ENCODE measurements around the gene IRS4. TPM values are rescaled to one million over a fixed set of nuclear protein-coding genes. Genes with fewer than 3 reads are reported as not detected.

Gene IRS4
- total RNA-seq, 4 donors from 2014 or later, result 0.11 to 2.5 TPM; not detected in 2

DNA sequence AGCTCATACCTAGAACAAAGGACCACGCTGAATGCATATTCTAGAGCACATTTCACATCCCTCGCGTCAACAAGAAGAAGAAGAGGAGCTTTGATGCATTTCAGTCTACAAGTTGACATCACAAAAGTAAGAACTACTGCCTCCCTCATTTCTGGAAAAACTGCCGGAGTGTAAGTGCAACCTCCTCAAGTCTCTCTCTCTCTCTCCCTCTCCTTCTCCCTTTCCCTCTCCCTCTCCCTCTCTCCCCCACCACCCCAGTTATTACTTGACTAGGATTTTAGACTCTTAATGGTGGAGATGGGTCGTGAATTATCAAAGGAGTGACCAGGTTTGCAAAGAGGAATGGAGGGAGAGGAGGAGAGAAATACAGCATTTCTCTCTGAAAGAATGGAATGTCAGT is 1.4 kb upstream of the IRS4 start:
- intact Hi-C loops (cut with DNase I), result no loop called here
- H3K4me1 ChIP-seq, result peaks cover 0 to 29% (median 25%) of the 10 kb centered on the region in 4 donors
- DNase-seq (ENCODE audit: extremely low spot score), result no peak
- TF ChIP-seq EP300 (IDR thresholded peaks at IDR 0.05), result no peak
- TF ChIP-seq, protein P1, sequence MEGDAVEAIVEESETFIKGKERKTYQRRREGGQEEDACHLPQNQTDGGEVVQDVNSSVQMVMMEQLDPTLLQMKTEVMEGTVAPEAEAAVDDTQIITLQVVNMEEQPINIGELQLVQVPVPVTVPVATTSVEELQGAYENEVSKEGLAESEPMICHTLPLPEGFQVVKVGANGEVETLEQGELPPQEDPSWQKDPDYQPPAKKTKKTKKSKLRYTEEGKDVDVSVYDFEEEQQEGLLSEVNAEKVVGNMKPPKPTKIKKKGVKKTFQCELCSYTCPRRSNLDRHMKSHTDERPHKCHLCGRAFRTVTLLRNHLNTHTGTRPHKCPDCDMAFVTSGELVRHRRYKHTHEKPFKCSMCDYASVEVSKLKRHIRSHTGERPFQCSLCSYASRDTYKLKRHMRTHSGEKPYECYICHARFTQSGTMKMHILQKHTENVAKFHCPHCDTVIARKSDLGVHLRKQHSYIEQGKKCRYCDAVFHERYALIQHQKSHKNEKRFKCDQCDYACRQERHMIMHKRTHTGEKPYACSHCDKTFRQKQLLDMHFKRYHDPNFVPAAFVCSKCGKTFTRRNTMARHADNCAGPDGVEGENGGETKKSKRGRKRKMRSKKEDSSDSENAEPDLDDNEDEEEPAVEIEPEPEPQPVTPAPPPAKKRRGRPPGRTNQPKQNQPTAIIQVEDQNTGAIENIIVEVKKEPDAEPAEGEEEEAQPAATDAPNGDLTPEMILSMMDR (IDR thresholded peaks at IDR 0.05), result no peak
- no peak for TF ChIP-seq POLR2AphosphoS5 (IDR thresholded peaks at IDR 0.05)
- no peak for TF ChIP-seq POLR2A (IDR thresholded peaks at IDR 0.05; ENCODE audit: low read depth)
- no peak overlapping the region for H3K4me3 ChIP-seq
- peaks cover 0 to 92% (median 19%) of the 10 kb centered on the region in 4 donors for H3K27me3 ChIP-seq
- H3K27ac ChIP-seq (replicated peaks in 1 of 4), result no peak overlapping the region
- no peaks in the 10 kb centered on the region for H3K9me3 ChIP-seq
- 48% methylated on average over 5 of the region's 5 CpGs for WGBS
- no peaks in the 10 kb centered on the region for H3K36me3 ChIP-seq

DNA sequence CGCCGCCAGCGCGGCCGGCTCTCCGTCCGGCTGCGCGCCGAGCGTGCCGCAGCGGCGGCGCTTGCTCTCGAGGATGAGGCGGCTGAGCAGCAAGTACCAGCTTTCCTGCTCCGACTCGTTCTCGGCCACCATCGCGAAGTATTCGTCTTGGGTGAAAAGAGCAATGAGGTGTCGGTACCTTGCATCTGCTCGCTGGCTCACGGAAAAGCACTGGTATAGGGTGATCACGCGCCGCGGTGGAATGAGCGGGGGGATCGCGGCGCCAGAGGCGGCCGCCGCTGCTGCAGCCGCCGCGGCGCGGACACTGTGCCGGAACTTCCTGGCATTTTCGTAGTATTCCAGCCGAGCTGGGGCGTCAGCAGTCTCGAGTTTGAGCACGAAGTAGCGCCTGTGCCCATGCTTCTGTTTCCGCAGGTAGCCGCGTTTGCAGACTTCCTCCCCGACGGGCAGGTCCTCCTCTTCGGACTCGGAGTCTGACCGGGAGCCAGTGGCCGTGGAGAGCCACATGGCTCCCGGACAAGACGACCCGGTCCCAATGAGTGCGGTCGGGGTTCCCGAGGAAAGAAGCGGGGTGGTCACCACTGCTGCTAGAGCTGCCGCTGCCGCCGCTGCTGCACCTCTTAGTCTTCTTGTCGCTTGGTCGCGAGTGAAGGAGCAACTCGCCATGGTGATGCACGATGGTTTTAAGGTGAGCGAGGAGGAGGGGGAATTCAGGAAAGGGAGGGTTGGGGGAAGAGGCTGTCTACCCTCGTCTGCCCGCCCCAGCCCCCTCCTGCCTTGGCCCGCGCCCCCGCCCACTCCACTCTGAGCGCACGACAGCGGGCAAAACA is 469 bp downstream of the IRS4 start:
- peak overlapping the region; percentile 47 to 59 (median 50) for H3K4me3 ChIP-seq
- WGBS, result 38% methylated on average over 36 of the region's 82 CpGs
- H3K27ac ChIP-seq (replicated peaks in 1 of 4), result no peak overlapping the region
- intact Hi-C loops (cut with DNase I), result no loop called here
- TF ChIP-seq POLR2A (IDR thresholded peaks at IDR 0.05; ENCODE audit: low read depth) (no peak), EP300 (IDR thresholded peaks at IDR 0.05) (no peak), POLR2AphosphoS5 (IDR thresholded peaks at IDR 0.05) (no peak)
- TF ChIP-seq, protein P1 (IDR thresholded peaks at IDR 0.05), result no peak
- DNase-seq (ENCODE audit: extremely low spot score), result no peak
- no peaks in the 10 kb centered on the region for H3K36me3 ChIP-seq
- peaks cover 0 to 31% (median 25%) of the 10 kb centered on the region in 4 donors for H3K4me1 ChIP-seq
- H3K9me3 ChIP-seq, result no peaks in the 10 kb centered on the region
- H3K27me3 ChIP-seq, result peaks cover 0 to 94% (median 20%) of the 10 kb centered on the region in 4 donors

DNA sequence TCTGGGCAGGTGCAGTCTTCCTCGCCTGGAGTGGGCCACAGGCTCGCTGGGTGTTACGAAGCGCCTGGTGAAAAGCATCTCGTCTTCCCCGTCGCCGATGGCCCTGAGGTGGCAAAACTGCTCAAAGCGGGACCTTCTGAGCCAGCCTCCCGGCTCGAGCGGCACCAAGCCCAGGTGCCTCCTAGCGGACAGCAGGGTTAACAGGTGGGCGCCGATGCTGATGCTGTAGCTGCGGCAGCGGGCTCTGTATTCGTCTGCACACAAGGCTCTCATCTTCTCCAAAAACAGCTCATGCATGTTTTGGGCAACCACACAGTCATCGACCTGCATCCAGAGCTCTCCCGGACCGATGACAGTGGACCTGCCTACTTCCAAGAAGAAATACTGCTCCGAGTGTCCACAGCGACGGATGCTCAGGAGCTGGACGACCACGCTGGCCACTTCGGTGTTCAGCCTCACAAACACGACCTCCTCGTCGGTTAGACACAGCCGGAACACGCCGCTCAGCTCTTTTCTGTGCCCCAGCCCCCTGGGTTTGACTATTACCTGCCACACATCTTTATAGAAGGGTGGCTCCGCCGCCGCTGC is 1.2 kb downstream of the IRS4 start:
- peaks cover 0 to 89% (median 20%) of the 10 kb centered on the region in 4 donors for H3K27me3 ChIP-seq
- no peak overlapping the region for H3K27ac ChIP-seq (replicated peaks in 1 of 4)
- TF ChIP-seq POLR2A (IDR thresholded peaks at IDR 0.05; ENCODE audit: low read depth) (no peak), POLR2AphosphoS5 (IDR thresholded peaks at IDR 0.05) (no peak), EP300 (IDR thresholded peaks at IDR 0.05) (no peak)
- TF ChIP-seq, protein P1 (IDR thresholded peaks at IDR 0.05), result no peak
- WGBS, result 34% methylated on average over 36 of the region's 36 CpGs
- no peak for DNase-seq (ENCODE audit: extremely low spot score)
- intact Hi-C loops (cut with DNase I), result no loop called here
- peak overlapping the region; percentile 47 to 59 (median 50) for H3K4me3 ChIP-seq
- H3K36me3 ChIP-seq, result no peaks in the 10 kb centered on the region
- H3K4me1 ChIP-seq, result peaks cover 0 to 31% (median 25%) of the 10 kb centered on the region in 4 donors
- no peaks in the 10 kb centered on the region for H3K9me3 ChIP-seq

DNA sequence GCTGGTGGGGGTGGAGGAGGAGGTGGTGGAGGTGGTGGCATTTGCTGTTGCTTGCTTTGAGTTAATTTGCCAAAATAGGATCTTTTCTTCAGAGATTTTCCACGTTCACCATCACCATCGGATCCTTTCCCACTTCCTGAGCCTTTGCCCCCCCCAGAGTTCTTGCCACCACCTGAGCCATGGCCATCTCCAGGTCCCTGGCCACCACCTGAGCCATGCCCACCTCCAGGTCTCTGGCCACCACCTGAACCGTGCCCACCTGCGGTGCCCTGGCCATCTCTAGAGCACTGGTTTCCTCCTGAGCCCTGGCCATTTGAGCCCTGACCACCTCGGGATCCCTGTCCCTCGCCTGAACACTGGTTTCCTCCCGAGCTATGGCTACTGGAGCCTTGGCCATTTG is 1.9 kb downstream of the IRS4 start:
- H3K36me3 ChIP-seq, result no peaks in the 10 kb centered on the region
- 70% methylated on average over 7 of the region's 7 CpGs for WGBS
- TF ChIP-seq EP300 (IDR thresholded peaks at IDR 0.05), result no peak
- TF ChIP-seq, protein P1 (IDR thresholded peaks at IDR 0.05), result no peak
- no peak for TF ChIP-seq POLR2AphosphoS5 (IDR thresholded peaks at IDR 0.05)
- no peak for TF ChIP-seq POLR2A (IDR thresholded peaks at IDR 0.05; ENCODE audit: low read depth)
- intact Hi-C loops (cut with DNase I), result no loop called here
- H3K27ac ChIP-seq (replicated peaks in 1 of 4), result no peak overlapping the region
- DNase-seq (ENCODE audit: extremely low spot score), result no peak
- H3K4me1 ChIP-seq, result peaks cover 0 to 31% (median 25%) of the 10 kb centered on the region in 4 donors
- no peak overlapping the region for H3K4me3 ChIP-seq
- H3K9me3 ChIP-seq, result no peaks in the 10 kb centered on the region
- peaks cover 0 to 82% (median 19%) of the 10 kb centered on the region in 4 donors for H3K27me3 ChIP-seq
